CD14-positive monocyte (primary cell): ENCODE data around the gene ABCC3. TPM values are rescaled to one million over a fixed set of nuclear protein-coding genes. Genes with fewer than 3 reads are reported as not detected.

Experiments
- DNase-seq, 3 donors: peaks; one replicate each; pipeline ENCODE4 v3.0.0-alpha.2; 2011 to 2022
- H2AFZ ChIP-seq: 2 replicates; pipeline ENCODE4 v1.6.0; 2012; ENCODE audit warnings: mild to moderate bottlenecking, low read depth, low read length, inconsistent platforms; ENCODE audit not compliant: insufficient read depth, poor library complexity, severe bottlenecking
- H3K27ac ChIP-seq, 2 donors: 1 replicate in 1 of 2; 2 replicates in 1 of 2; pipeline ENCODE4 v1.5.1; 2012 to 2013; ENCODE audit warnings: low read length in 2 of 2, control low read depth in 1 of 2, inconsistent platforms in 1 of 2, low read depth in 1 of 2, mild to moderate bottlenecking in 1 of 2
- H3K27me3 ChIP-seq, 2 donors: one replicate each; pipeline versions ENCODE4 v1.6.0 to v1.6.1; 2011 to 2013; ENCODE audit warnings: low read length in 2 of 2; ENCODE audit not compliant: control insufficient read depth in 2 of 2, insufficient read depth in 2 of 2
- H3K36me3 ChIP-seq, 2 donors: replicated peaks in 1 of 2; 1 replicate in 1 of 2; 2 replicates in 1 of 2; pipeline versions ENCODE4 v1.5.1 to v1.6.1; 2012 to 2013; ENCODE audit warnings: low read length in 2 of 2, control low read depth in 1 of 2, inconsistent platforms in 1 of 2, mild to moderate bottlenecking in 1 of 2; ENCODE audit not compliant: insufficient read depth in 2 of 2, control insufficient read depth in 1 of 2
- H3K4me1 ChIP-seq, 2 donors: 1 replicate in 1 of 2; 2 replicates in 1 of 2; pipeline versions ENCODE4 v1.5.1 to v1.6.1; 2012 to 2013; ENCODE audit warnings: low read length in 2 of 2, control low read depth in 1 of 2, inconsistent platforms in 1 of 2, mild to moderate bottlenecking in 1 of 2, moderate library complexity in 1 of 2; ENCODE audit not compliant: insufficient read depth in 2 of 2, control insufficient read depth in 1 of 2
- H3K4me2 ChIP-seq: replicated peaks from 2 replicates; pipeline ENCODE3; 2012; ENCODE audit warnings: low read length, moderate library complexity, mild to moderate bottlenecking; ENCODE audit not compliant: poor library complexity, severe bottlenecking; ENCODE audit errors: extremely low read depth
- H3K4me3 ChIP-seq, 3 experiments: fragments of 200-600 bp in 1 of 3; sonication (generic) in 1 of 3; replicated peaks in 1 of 3; 1 replicate in 2 of 3; 2 replicates in 1 of 3; pipeline ENCODE4 v1.5.1; 2011 to 2013; ENCODE audit warnings: low read length in 3 of 3, mild to moderate bottlenecking in 3 of 3, control low read depth in 2 of 3, low read depth in 2 of 3, inconsistent platforms in 1 of 3, moderate library complexity in 1 of 3
- H3K79me2 ChIP-seq: 2 replicates; pipeline ENCODE4 v1.6.0; 2012; ENCODE audit warnings: mild to moderate bottlenecking, control low read depth, inconsistent platforms, low read length, moderate library complexity; ENCODE audit not compliant: insufficient read depth
- H3K9ac ChIP-seq: 2 replicates; pipeline ENCODE4 v1.6.0; 2017; ENCODE audit warnings: low read length, mild to moderate bottlenecking; ENCODE audit not compliant: insufficient read depth, poor library complexity, severe bottlenecking
- H3K9me3 ChIP-seq, 2 donors: replicated peaks in 1 of 2; 1 replicate in 1 of 2; 2 replicates in 1 of 2; pipeline versions ENCODE4 v1.5.1 to v1.6.1; 2012 to 2013; ENCODE audit warnings: low read length in 2 of 2, control low read depth in 1 of 2; ENCODE audit not compliant: control insufficient read depth in 1 of 2, insufficient read depth in 1 of 2
- H4K20me1 ChIP-seq: 2 replicates; pipeline ENCODE4 v1.6.0; 2012; ENCODE audit warnings: mild to moderate bottlenecking, low read length, control low read depth, moderate library complexity; ENCODE audit not compliant: insufficient read depth
- H3K27ac Mint-ChIP-seq, 7 donors: one replicate each; pipeline ENCODE4 v1.8.0; 2020; ENCODE audit warnings: mild to moderate bottlenecking in 7 of 7, mixed read lengths in 7 of 7, moderate library complexity in 6 of 7, inconsistent platforms in 2 of 7
- H3K27me3 Mint-ChIP-seq, 3 donors: one replicate each; pipeline ENCODE4 v1.8.0; 2021 to 2022; ENCODE audit warnings: low read depth in 3 of 3, mild to moderate bottlenecking in 3 of 3, mixed read lengths in 3 of 3, moderate library complexity in 3 of 3, inconsistent platforms in 1 of 3
- H3K36me3 Mint-ChIP-seq, 2 donors: one replicate each; pipeline ENCODE4 v1.8.0; 2020; ENCODE audit warnings: mixed read lengths in 2 of 2, inconsistent platforms in 1 of 2, mild to moderate bottlenecking in 1 of 2
- H3K4me1 Mint-ChIP-seq: one replicate; pipeline ENCODE4 v1.8.0; 2020; ENCODE audit warnings: mild to moderate bottlenecking, mixed read lengths
- H3K4me3 Mint-ChIP-seq, 2 donors: one replicate each; pipeline ENCODE4 v1.8.0; 2020; ENCODE audit warnings: mild to moderate bottlenecking in 2 of 2, mixed read lengths in 2 of 2, moderate library complexity in 1 of 2
- H3K9me3 Mint-ChIP-seq, 7 donors: one replicate each; pipeline ENCODE4 v1.8.0; 2020 to 2022; ENCODE audit warnings: mixed read lengths in 7 of 7, mild to moderate bottlenecking in 6 of 7, moderate library complexity in 6 of 7, inconsistent platforms in 2 of 7
- WGBS: methylation state at CpG from one replicate; pipeline ENCODE4 v1.1.5; 2013; ENCODE audit warnings: missing lambda C conversion rate; ENCODE audit not compliant: insufficient coverage; 5-methylcytosine and 5-hydroxymethylcytosine counted together
- intact Hi-C, 2 donors: fragments of 100-400 bp; cut with micrococcal nuclease; formaldehyde crosslinking; loops; one replicate each; pipeline versions ENCODE4 v1.15.0 to v1.15.1; 2023
- polyA plus RNA-seq, 3 donors: library from polyadenylated mRNA; depleted of rRNA in 1 of 3; unstranded in 2 of 3; stranded (reverse) in 1 of 3; fragments of 300-500 nt in 2 of 3; fragments of >200 nt in 1 of 3; fragmentation: Illumina TruSeq in 2 of 3; gene quantifications; 1 replicate in 2 of 3; 2 replicates in 1 of 3; pipeline ENCODE4 v1.2.3, GENCODE V29; 2012 to 2021
- TF ChIP-seq, protein P1 (sequence below): fragments of 200-600 bp; IDR thresholded peaks from one replicate; pipeline ENCODE4 v1.8.0; 2022; ENCODE audit warnings: antibody characterized with exemption, mild to moderate bottlenecking

The ABCC3 gene
- polyA plus RNA-seq, 3 donors = 2.7 to 74.5 (median 11.4) TPM

DNA sequence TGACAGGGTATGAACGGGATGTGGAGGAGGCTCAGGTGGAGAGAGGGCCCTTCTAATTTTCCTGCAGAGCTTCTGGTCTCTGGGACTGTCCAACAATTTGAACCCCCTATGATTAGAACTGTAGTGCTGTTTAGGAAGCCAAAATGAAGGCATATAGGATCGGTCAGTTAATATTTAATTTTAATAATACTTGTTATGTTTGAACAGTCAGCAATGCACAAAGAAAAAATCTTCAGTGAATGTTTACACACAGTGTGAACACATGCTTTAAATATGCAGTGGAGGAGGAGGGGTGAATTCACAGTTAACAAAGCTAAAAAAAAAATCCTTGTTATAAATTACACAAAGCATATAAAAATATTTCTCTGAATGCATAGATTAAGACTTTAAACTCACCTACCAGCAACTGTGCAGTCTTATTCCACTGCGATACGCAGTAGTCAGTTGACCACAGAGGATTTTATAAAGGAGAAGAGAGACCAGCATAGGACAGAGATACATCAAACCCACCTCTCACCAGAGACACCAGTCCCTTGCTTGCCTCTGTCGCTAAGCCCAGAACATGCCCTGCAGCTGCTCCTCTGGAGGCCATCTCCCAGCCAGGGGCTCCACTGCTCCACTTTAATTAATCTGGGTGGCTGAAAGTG lies 58.5 kb downstream of the ABCC3 start:
- peaks cover 2% of the 10 kb centered on the region for H3K4me1 Mint-ChIP-seq

DNA sequence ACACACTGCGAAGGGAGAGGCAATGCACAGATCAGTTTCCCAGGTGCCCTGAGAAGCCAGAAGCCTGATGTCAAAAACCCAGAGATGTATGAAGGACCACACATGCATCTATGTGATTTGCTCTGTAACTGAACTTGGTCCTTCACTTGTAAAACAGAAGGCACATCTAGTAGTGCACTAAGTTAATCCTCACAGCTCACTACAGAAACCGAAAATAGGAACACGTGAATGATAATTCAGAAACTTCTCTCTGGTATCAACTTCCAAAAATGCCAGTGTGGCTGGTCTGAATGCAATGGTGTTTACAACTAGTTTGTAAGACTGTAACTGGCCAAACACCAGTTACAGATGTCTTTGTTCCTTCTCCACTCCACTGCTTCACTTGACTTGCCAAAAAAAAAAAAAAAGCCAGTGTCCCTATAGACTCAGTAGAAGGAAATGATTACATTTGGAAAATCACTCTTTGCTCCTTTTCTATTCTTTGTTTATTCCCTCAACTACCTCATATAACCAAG lies 61.7 kb downstream of the ABCC3 start:
- no peak for DNase-seq
- peaks cover 77 to 83% of the 10 kb centered on the region in 2 donors for H3K36me3 Mint-ChIP-seq
- WGBS = 100% methylated on average over 1 of the region's 3 CpGs

More for the DNA sequence above, 58.5 kb downstream of the ABCC3 start:
- Mint-ChIP-seq H3K9me3 (no peaks in the 10 kb centered on the region), H3K27me3 (no peaks in the 10 kb centered on the region), H3K36me3 (peaks cover 50 to 59% of the 10 kb centered on the region in 2 donors), H3K27ac (no peak overlapping the region), H3K4me3 (no peak overlapping the region)
- H3K4me1 ChIP-seq = no peaks in the 10 kb centered on the region
- H3K9me3 ChIP-seq = no peaks in the 10 kb centered on the region
- H3K79me2 ChIP-seq = no peaks in the 10 kb centered on the region
- H4K20me1 ChIP-seq = peaks cover 23% of the 10 kb centered on the region
- no peak overlapping the region for H3K27ac ChIP-seq
- no peak overlapping the region for H3K9ac ChIP-seq
- TF ChIP-seq, protein P1, sequence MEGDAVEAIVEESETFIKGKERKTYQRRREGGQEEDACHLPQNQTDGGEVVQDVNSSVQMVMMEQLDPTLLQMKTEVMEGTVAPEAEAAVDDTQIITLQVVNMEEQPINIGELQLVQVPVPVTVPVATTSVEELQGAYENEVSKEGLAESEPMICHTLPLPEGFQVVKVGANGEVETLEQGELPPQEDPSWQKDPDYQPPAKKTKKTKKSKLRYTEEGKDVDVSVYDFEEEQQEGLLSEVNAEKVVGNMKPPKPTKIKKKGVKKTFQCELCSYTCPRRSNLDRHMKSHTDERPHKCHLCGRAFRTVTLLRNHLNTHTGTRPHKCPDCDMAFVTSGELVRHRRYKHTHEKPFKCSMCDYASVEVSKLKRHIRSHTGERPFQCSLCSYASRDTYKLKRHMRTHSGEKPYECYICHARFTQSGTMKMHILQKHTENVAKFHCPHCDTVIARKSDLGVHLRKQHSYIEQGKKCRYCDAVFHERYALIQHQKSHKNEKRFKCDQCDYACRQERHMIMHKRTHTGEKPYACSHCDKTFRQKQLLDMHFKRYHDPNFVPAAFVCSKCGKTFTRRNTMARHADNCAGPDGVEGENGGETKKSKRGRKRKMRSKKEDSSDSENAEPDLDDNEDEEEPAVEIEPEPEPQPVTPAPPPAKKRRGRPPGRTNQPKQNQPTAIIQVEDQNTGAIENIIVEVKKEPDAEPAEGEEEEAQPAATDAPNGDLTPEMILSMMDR = no peak
- no peak for DNase-seq
- peaks cover 53 to 69% of the 10 kb centered on the region in 2 donors for H3K36me3 ChIP-seq
- H3K27me3 ChIP-seq = no peaks in the 10 kb centered on the region
- H3K4me3 ChIP-seq = no peak overlapping the region
- intact Hi-C loops = no loop called here
- no peak overlapping the region for H2AFZ ChIP-seq
- H3K4me2 ChIP-seq = no peak overlapping the region
- WGBS = 100% methylated on average over 1 of the region's 5 CpGs

More for the DNA sequence above, 61.7 kb downstream of the ABCC3 start:
- Mint-ChIP-seq H3K4me1 (peaks cover 2% of the 10 kb centered on the region), H3K27me3 (no peaks in the 10 kb centered on the region), H3K9me3 (no peaks in the 10 kb centered on the region), H3K4me3 (no peak overlapping the region), H3K27ac (no peak overlapping the region)
- H3K4me3 ChIP-seq = no peak overlapping the region
- no peaks in the 10 kb centered on the region for H3K4me1 ChIP-seq
- no peaks in the 10 kb centered on the region for H3K27me3 ChIP-seq
- no peak overlapping the region for H3K4me2 ChIP-seq
- intact Hi-C loops = no loop called here
- H3K79me2 ChIP-seq = no peaks in the 10 kb centered on the region
- no peak overlapping the region for H3K9ac ChIP-seq
- H3K36me3 ChIP-seq = peaks cover 74 to 100% of the 10 kb centered on the region in 2 donors
- no peak overlapping the region for H2AFZ ChIP-seq
- H4K20me1 ChIP-seq = peaks cover 34% of the 10 kb centered on the region
- no peak overlapping the region for H3K27ac ChIP-seq
- H3K9me3 ChIP-seq = no peaks in the 10 kb centered on the region
- TF ChIP-seq, protein P1 = no peak
